NCI-H146 (cell line): ENCODE results near the gene DUSP6.

Source experiments
- DNase-seq: peaks from one replicate; lab custom pipeline; 2025; lab: John Stamatoyannopoulos, UW

The DUSP6 gene

DNA sequence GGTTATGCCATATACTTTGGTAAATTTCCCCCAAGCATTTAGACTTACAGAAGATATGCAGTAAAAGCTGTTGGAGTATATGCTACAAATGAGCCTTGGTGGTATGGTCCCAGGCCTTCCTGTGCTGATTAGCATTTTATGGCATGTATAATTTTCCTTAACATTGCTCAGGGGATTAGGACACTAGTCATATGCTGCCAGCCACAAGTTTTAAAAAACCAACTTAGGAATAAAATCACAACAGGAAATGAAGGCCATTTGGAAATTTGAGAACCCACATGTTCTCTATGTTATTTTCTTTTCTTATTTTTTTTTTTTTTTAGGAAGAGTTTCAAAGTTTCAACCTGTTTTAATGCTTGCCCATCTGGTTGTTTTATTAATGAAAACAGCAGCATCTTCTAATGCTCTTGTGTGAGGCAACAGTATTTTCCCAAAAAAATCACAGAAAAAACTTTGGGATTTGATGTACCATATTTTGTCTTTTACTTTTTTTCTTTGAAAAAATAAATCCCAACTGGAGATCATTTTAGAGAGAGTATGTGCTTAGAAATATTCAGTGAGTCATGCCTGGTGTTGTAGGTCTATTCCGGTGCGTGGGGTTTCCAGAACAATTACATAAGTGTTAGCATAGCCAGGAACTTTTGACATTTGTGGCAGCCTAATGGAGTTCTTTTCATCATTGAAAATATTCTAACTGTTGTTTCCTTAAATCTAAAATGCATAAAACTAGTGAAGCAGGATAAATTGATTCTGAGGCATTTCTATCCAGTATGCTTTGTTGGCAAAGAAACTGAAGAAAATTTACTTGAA lies 21.7 kb upstream of the DUSP6 start:
- DNase-seq, result no peak

DNA sequence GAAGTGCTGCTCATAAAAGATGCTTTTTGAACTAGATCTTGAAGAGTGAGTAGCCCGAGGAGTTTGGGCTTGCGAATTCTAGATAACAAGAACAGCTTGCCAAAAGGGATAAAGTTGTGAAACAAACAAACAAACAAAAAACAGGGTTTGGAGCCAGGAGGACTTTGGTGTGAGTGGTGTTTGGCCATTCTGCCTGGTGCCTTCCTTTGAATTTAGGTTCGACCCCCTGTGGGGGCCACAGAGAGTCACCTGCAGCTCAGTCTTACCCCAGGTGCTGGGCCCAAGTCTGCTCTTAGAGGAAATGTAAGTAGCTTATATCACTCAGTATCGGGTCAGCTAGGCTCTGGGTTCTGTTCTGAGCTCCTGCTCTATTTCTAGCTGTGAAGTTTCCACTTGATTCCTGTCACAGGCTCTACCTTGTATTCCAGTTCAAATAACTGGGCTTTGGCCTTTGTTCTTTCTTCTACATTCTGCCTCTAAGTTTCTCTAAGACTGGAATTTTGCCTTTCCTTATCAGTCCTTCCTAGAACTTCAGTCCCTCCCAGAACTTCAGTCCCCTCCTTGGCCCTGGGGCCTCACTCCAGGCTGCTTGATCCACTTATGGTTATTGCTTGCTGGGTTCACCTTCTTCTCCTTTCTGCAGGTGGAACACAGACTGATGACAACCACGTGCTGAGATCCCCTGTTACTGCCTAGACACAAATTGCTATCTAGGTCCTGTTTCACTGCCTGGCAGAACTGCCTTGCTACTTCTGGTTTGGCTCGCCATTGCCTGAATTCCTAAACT lies 20.5 kb upstream of the DUSP6 start:
- DNase-seq, result no peak

DNA sequence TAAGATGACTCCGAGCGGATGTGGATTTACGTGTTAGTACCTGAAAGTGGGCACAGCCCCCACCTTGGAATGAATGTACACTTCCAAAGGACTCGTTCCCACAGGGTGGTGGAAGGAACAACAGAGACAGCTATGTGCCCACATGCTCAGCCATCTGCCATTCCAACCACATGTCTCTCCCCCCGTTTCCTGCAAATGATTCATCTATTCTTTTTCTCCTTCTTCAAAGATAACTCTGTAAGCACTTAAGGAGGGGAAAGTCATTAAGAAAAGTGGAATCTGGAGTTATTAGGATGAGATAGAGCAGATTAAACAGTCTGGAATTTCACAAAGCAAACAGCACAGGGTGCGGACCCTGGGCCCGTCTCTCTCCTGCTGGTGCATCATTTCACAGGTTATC lies 18.5 kb upstream of the DUSP6 start:
- DNase-seq, result no peak

DNA sequence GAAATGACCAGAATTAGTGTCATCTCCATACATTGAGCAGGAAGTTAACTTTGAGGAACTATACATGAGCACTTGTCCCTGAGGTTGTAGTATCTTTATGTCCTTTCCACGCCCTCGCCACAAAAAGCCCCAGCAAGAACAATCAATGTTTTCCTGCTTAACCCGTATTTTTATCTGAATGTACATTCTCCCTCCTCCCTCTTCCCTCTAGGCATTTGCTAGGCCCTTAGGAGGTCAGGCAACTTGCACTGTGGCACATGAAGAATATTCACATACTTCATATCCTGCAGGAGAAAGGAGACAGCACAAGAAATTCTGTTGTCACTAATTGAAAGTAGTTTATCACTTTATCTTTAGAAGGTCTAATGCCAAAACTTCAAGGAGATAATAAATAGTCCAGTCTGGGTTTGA lies 18.1 kb upstream of the DUSP6 start:
- DNase-seq, result no peak

DNA sequence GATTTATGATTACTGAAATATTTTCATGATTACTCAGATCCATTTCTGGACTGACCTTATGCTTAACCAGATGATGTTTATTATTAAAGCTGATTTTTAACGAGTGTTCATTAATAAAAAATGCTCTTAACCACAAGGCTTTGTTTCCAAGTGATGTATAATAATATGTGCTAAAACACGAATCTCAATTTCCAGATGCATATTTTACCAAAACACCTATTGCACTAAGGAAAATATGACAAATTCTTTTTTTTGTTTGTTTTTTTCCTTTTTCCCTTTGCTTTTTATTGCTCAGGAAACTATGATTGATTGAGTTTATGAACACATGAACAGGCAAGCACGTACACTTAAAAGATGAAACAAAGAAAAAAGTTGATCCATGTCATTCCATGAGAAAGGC lies 16.9 kb upstream of the DUSP6 start:
- DNase-seq, result no peak

GRCh38 chr12:89368391-89368790 lies 16.1 kb upstream of the DUSP6 start:
- DNase-seq, result no peak

DNA sequence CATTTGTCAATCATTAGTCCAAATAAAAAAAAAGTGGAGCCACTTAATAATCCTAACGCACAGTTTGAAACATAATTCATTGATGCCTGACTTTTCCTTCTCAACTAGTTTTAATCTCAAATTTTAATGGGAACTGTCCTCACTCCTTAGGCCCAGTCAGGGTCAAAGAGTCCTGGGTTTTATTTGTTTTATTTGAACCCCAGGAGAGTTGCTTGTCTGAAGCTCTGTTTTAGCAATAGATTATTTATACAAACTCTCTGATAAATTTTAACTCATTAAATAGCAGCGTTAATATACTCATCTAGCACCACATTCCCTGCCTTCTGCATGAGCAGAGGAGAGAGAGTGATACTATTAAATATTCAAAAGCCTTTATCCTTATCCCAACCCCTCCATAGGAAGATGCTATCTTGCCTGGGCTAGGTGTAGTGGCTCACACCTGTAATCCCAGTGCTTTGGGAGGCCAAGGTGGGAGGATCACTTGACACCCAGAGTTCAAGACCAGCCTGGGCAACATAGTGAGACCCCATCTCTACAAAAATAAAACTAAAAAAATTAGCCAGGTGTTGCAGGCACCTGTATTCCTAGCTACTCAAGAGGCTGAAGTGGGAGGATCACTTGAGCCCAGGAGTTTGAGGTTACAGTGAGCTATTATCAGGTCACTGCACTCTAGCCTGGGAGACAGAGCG lies 14.5 kb upstream of the DUSP6 start:
- DNase-seq, result no peak

- DNase-seq, result no peak
Observed at GRCh38 chr12:89364631-89365030, 12.3 kb upstream of the DUSP6 start.

- no peak for DNase-seq
Observed at GRCh38 chr12:89364058-89364457, 11.8 kb upstream of the DUSP6 start.

GRCh38 chr12:89363582-89363981 lies 11.3 kb upstream of the DUSP6 start:
- DNase-seq, result no peak

DNA sequence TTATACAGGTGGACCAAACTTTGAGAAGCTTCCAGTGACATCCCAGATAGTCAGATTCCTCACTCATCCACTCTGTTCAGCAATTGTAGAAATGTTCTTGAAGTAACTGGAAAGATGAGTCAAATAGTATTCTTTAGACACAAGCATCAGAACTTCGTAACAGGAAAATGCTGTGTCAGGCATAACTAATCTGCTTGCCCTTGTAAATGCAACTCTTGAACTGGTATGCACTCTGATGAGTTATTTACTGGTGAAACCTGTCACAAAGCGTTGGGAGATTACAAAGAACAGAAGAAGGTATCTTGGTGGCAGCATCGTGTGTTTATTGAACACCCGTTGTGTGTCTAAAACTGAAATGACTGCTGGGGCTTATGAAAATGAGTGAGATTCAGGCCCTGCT lies 10.8 kb upstream of the DUSP6 start:
- no peak for DNase-seq

DNA sequence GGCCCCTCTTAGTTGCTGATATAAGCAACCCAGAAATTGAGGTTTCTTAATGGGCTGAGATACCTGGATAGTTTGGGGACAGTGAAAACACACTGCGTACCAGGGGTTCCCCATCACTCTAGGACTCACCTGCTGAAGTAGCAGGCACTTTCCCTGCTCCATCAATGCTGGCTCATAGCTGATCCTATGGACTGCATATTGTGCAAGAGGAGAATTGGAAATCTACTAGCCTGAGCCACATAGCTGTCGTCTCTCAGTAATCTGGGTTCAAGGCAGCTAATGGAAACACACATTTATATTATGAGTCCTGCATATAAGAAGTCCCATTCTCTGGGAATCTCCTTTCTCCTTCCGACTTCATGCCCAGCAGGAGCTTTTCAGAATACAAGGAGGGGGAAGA lies 7.3 kb upstream of the DUSP6 start:
- no peak for DNase-seq

DNA sequence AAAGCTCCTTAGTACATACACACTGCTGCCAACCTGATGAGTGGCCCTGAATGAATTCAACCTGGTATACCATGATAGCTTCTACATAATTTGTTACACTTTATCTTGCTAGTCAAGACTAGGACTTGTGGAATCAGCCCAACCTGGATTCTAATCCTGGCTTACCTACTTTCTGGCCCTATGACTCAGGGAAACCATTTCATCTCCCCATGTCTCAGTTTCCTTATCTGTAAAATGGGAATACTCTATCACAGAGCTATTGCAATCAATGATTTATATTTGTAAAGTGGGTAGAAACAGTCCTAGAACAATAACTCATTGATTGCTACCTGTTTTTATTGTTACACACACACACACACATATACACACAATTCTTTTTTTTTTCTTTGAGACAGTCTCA lies 6.5 kb upstream of the DUSP6 start:
- no peak for DNase-seq

- no peak for DNase-seq
Observed at GRCh38 chr12:89357297-89357730, 5.0 kb upstream of the DUSP6 start.

GRCh38 chr12:89356069-89356665 lies 3.9 kb upstream of the DUSP6 start:
- no peak for DNase-seq

DNA sequence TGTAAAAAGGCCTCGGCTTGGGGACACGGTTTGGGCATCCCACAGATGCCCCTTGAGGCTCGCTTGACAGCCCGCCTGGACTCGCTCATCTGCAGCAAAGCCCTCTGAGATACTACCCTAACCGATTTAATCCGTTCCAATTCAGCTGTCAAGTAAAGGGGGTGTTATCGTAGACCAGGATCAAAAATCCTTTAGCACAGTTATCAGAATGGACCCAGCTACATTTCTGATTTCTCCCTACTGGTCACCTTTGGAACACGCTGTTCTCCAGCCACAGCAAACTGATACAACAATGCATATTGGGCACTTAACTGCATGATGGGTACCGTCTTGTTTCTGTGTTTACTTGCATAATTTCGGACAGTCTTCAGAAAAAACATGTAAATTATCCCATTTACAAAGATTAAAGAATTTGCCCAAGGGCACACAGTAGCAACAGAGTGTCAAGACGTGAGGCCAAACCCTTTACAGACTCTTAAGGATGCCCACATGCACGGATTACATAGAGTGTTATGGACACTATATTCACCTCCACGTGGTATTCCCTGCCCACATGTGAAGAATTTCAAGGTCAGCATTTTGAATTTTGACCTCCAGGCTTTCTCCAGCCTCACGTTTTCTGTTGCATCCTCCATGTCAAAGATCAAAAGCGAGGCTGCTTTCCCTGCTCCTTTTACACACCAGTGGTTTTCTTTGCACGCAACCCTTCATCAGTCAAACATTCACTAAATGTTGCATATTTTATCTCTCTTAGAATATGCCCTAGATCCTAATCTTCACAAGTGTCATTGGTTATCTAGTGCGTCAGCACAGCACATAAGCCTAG lies 3.2 kb upstream of the DUSP6 start:
- DNase-seq, result peak; percentile 2

GRCh38 chr12:89354612-89355067 lies 2.3 kb upstream of the DUSP6 start:
- peak; percentile 40 for DNase-seq

- peak; percentile 87 for DNase-seq
Observed at GRCh38 chr12:89353823-89354611, 1.7 kb upstream of the DUSP6 start.

GRCh38 chr12:89353188-89353822 lies 1.0 kb upstream of the DUSP6 start:
- peak; percentile 97 for DNase-seq

DNA sequence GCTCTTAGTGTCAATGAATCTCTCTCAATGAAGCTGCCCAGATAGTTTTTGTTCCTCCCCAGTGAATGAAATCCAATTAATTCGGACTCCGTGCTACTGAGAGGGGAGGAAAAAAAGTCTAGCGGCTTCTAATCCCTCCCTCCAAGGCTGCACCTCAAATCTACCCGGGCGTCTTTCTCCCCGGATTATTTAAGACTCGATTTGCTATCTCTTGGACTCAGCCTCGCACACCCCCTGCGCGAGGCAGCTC lies 134 bp downstream of the DUSP6 start:
- DNase-seq, result no peak
